GM23248 (cell line): Measurements from ENCODE around the gene FTH1. TPM values are rescaled to one million over a fixed set of nuclear protein-coding genes. Genes with fewer than 3 reads are reported as not detected.

Experiments used
- DNase-seq: peaks from one replicate; pipeline ENCODE4 v3.0.0-alpha.2; 2015
- H2AFZ ChIP-seq: fragments of 200-600 bp; sonication (generic); 2 replicates; pipeline ENCODE4 v1.6.1; 2016; ENCODE audit warnings: antibody characterized with exemption
- H3F3A ChIP-seq: fragments of 200-600 bp; sonication (generic); 2 replicates; pipeline ENCODE4 v1.6.1; 2016; ENCODE audit warnings: mild to moderate bottlenecking, antibody characterized with exemption, mixed run types; ENCODE audit not compliant: insufficient read depth
- H3K27ac ChIP-seq: fragments of 200-600 bp; sonication (generic); 2 replicates; pipeline ENCODE4 v1.5.1; 2016; ENCODE audit warnings: mild to moderate bottlenecking
- H3K27me3 ChIP-seq: fragments of 200-600 bp; sonication (generic); replicated peaks from 2 replicates; pipeline ENCODE4 v1.6.1; 2016; ENCODE audit warnings: mild to moderate bottlenecking; ENCODE audit not compliant: insufficient read depth
- H3K36me3 ChIP-seq: fragments of 200-600 bp; sonication (generic); 2 replicates; pipeline ENCODE4 v1.6.1; 2016; ENCODE audit warnings: low read depth, mild to moderate bottlenecking
- H3K4me1 ChIP-seq: fragments of 200-600 bp; sonication (generic); 2 replicates; pipeline ENCODE4 v1.6.1; 2016; ENCODE audit warnings: mild to moderate bottlenecking; ENCODE audit not compliant: insufficient read depth
- H3K4me2 ChIP-seq: fragments of 200-600 bp; sonication (generic); one replicate; pipeline ENCODE4 v1.6.1; 2016; ENCODE audit warnings: mild to moderate bottlenecking; ENCODE audit not compliant: unreplicated experiment
- H3K4me3 ChIP-seq: fragments of 200-600 bp; sonication (generic); 2 replicates; pipeline ENCODE4 v1.5.1; 2016; ENCODE audit warnings: mild to moderate bottlenecking
- H3K79me2 ChIP-seq: fragments of 200-600 bp; sonication (generic); 2 replicates; pipeline ENCODE4 v1.6.1; 2016; ENCODE audit warnings: mild to moderate bottlenecking; ENCODE audit not compliant: insufficient read depth
- H3K9ac ChIP-seq: fragments of 200-600 bp; sonication (generic); 2 replicates; pipeline ENCODE4 v1.6.1; 2016; ENCODE audit warnings: mild to moderate bottlenecking
- H3K9me2 ChIP-seq: fragments of 200-600 bp; sonication (generic); 2 replicates; pipeline ENCODE4 v1.6.1; 2016; ENCODE audit warnings: mixed run types, mild to moderate bottlenecking, moderate library complexity; ENCODE audit not compliant: insufficient read depth
- H3K9me3 ChIP-seq: fragments of 200-600 bp; sonication (generic); one replicate; pipeline ENCODE4 v1.6.1; 2017; ENCODE audit warnings: low read depth
- H4K20me1 ChIP-seq: fragments of 200-600 bp; sonication (generic); 2 replicates; pipeline ENCODE4 v1.6.0; 2016; ENCODE audit not compliant: insufficient read depth
- EZH2 ChIP-seq: fragments of 200-600 bp; sonication (generic); IDR thresholded peaks from 2 replicates; pipeline ENCODE4 v1.6.1; 2018; ENCODE audit warnings: antibody characterized with exemption, mild to moderate bottlenecking; ENCODE audit not compliant: insufficient read depth, poor library complexity, severe bottlenecking
- EZH2phosphoT487 ChIP-seq: fragments of 200-600 bp; sonication (generic); IDR thresholded peaks from 2 replicates; pipeline ENCODE4 v1.6.1; 2018; ENCODE audit warnings: antibody characterized with exemption, moderate library complexity, mild to moderate bottlenecking, low read depth; ENCODE audit not compliant: insufficient read depth
- WGBS, 2 experiments: methylation state at CpG; one replicate each; pipeline ENCODE4 v1.1.6; 2015 to 2017; ENCODE audit warnings: low lambda C conversion rate in 2 of 2, low coverage in 1 of 2; ENCODE audit errors: missing lambda C conversion rate in 2 of 2; 5-methylcytosine and 5-hydroxymethylcytosine counted together
- in situ Hi-C: fragments of 300-500 bp; cut with MboI; formaldehyde crosslinking; loops from 2 replicates; pipeline ENCODE4 v1.15.0; 2020
- polyA plus RNA-seq: library from polyadenylated mRNA; unstranded; fragments of >200 nt; fragmentation: Nextera tagmentation; extraction: Ambion mirVana; gene quantifications from 2 replicates; pipeline ENCODE4 v1.2.1, GENCODE V29; 2016
- total RNA-seq: library from RNA; depleted of rRNA; stranded (reverse); fragments of >200 nt; shearing (Covaris generic); gene quantifications from 2 replicates; pipeline ENCODE4 v1.2.3, GENCODE V29; 2014

Gene FTH1
- total and polyA plus RNA-seq, 2 experiments from 2014 or later = 473 to 10,305 TPM

DNA sequence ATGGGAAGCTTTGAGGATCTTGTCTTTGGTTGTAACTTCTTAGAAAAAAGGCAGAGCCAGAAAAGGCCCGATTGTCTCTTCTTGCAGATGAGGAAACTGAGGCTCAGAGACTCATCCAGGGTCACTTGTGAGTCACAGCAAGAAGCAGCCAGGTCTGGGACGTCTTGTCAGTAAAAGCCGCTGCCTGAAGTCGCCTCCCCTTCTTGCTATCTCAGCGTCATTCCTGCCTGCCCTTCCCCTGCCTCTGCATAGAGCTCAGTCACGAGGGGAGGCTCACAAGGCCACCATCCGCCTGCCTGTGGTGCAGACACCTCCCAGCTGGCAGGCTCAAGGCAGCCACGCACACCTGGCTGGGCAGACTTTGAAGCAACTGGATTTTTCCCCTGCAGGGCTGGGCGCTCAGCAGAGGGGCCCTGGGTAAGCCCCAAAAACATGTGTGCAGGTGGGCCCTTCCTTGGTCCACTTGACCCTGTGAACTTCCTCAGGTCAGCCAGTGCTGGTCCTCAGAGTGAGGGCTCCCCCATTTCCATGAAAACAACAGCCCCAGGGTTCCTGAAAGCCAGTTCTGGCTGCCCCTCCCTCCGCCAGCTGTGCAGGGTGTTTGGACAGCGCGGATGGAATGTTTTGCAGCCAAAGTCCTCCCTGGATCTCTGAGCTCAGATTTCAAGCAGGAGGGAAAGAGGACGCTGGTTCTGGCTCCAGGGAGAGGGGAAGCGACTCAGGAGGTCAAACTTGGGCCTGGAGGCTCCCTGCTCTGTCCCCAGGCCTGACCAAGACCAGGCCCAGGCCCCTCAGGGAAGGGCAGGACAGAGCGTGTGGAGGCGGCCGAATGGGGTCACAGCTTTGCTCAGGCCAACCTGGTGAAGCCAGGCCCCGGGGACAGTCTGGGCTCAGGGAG, 44.0 kb downstream of the FTH1 start:
- Histone ChIP-seq H3F3A (no peaks in the 10 kb centered on the region), H3K4me1 (peaks cover 18% of the 10 kb centered on the region), H2AFZ (peak overlapping the region; percentile 67), H3K4me3 (no peak overlapping the region), H3K79me2 (no peaks in the 10 kb centered on the region), H3K27ac (peak overlapping the region; percentile 34), H3K9ac (peak overlapping the region; percentile 53; the same call in 1 of the 2 replicates), H3K9me2 (no peaks in the 10 kb centered on the region), H3K36me3 (no peaks in the 10 kb centered on the region), H3K4me2 (peak overlapping the region; percentile 69), H4K20me1 (no peaks in the 10 kb centered on the region), H3K9me3 (no peaks in the 10 kb centered on the region), H3K27me3 (no peaks in the 10 kb centered on the region)
- peak; percentile 72 for DNase-seq
- no peak for TF ChIP-seq EZH2
- in situ Hi-C loops = no loop called here
- WGBS, 2 experiments = 32% methylated on average over 18 of the region's 18 CpGs

DNA sequence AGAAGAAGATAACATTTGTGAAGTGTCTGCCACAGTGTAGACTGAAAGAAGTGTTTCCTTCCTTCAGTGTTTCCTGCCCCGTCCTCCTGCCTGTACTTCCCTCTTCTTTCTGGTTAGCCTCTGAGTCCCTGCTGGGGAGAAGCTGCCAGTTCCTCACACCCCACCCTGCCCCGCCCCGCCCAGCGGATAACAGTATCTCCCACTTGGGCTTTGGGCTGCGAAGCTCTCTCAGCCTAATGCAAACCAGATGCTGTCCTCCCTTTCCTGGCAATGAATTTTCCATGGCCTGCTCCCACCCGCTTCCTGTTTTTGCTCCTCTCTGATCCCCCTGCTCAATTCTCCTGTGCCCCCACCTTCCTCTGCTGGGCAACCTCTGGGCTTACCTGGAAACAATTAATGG, 44.9 kb downstream of the FTH1 start:
- 3 to 9% methylated on average over 3 to 6 of the region's 6 CpGs for WGBS, 2 experiments
- no peaks in the 10 kb centered on the region for H3F3A ChIP-seq
- peak; percentile 85 for DNase-seq
- no peak for TF ChIP-seq EZH2phosphoT487
- TF ChIP-seq EZH2 = no peak
- H3K4me2 ChIP-seq = peak overlapping the region; percentile 69
- no peaks in the 10 kb centered on the region for H3K27me3 ChIP-seq
- no peak overlapping the region for H3K4me3 ChIP-seq
- peaks cover 18% of the 10 kb centered on the region for H3K4me1 ChIP-seq
- no peaks in the 10 kb centered on the region for H3K9me3 ChIP-seq
- no peaks in the 10 kb centered on the region for H3K36me3 ChIP-seq
- peak overlapping the region; percentile 34 for H3K27ac ChIP-seq
- in situ Hi-C loops = no loop called here
- H4K20me1 ChIP-seq = no peaks in the 10 kb centered on the region
- peak overlapping the region; percentile 67 for H2AFZ ChIP-seq
- no peaks in the 10 kb centered on the region for H3K79me2 ChIP-seq
- peak overlapping the region; percentile 53 for H3K9ac ChIP-seq
- H3K9me2 ChIP-seq = no peaks in the 10 kb centered on the region

DNA sequence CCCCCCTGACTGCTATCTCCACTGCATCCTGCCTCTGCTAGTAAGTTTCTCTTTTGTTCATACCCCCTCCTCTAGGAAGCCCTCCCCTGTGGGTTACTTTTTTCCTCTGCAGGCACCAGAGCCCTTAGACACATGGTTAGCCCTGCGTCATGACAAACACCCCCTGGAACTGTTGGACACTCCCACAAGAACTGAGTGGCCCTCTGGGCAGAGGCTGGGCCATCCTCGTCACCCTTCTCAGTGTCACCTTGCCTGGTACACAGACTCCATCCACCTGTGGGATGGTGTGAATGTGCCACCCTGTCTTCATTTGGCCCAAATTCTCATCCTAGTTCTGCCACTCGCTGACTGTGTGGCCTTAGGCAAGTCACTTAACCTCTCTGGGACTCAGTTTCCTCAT, 46.0 kb downstream of the FTH1 start:
- no peak for DNase-seq
- no peaks in the 10 kb centered on the region for H4K20me1 ChIP-seq
- H3K9me3 ChIP-seq = no peaks in the 10 kb centered on the region
- no peaks in the 10 kb centered on the region for H3K27me3 ChIP-seq
- no peaks in the 10 kb centered on the region for H3K36me3 ChIP-seq
- TF ChIP-seq EZH2 (no peak), EZH2phosphoT487 (no peak)
- H3K27ac ChIP-seq = no peak overlapping the region
- no peaks in the 10 kb centered on the region for H3F3A ChIP-seq
- H3K9ac ChIP-seq = no peak overlapping the region
- H3K4me2 ChIP-seq = no peak overlapping the region
- H3K9me2 ChIP-seq = no peaks in the 10 kb centered on the region
- in situ Hi-C loops = no loop called here
- no peak overlapping the region for H3K4me3 ChIP-seq
- H3K79me2 ChIP-seq = no peaks in the 10 kb centered on the region
- H2AFZ ChIP-seq = no peak overlapping the region
- peaks cover 18% of the 10 kb centered on the region for H3K4me1 ChIP-seq
- WGBS, 2 experiments = 96 to 99% methylated on average over 3 of the region's 3 CpGs

DNA sequence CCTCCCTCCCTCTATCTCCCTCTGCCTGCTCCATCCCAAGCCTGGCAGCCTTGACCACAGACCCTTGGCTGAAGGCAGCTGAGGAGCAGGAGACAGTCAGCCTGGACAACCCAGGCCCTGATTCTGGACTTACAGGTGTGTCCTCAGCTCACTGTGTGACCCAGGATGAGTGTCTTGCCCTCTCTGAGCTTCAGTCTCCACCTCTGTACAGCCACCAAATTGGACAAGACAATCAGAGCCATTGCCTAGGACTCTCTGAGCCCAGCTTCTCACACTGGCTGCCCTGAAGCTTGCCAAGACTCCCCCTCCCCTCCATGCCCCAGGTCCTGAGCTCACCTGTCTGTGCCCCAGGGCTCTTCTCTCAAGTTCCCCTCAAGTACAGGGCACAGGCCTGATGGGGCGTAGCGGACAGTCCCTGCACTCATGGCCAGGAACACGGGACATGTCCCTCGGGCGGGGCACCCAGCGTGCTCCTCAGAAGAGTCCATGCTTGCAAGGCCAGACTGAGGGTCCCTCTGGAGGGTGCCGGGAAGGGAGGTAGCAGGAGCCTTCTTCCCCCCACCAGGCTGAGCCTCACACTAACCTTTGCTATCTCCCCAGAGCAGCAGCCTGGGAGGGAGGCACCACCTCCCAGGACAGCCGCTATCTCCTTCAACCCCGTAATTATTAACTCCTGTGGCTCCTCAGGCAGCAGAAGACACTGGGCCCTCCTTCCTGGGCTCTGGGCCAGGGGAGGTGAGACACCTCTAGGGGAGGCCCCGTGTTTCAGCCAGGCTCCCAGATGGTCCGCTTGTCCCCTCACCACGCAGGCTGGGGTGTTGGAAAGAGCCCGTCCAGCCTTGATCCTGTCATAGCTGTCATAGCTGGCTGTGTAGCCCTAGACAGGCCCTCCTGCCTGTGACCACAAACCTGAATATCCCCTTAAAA, 47.5 kb downstream of the FTH1 start:
- Histone ChIP-seq H3K27ac (no peak overlapping the region), H3K9ac (no peak overlapping the region), H3K4me3 (no peak overlapping the region), H3K4me1 (peaks cover 18% of the 10 kb centered on the region), H3K4me2 (no peak overlapping the region), H4K20me1 (no peaks in the 10 kb centered on the region), H3K36me3 (no peaks in the 10 kb centered on the region), H3K79me2 (no peaks in the 10 kb centered on the region), H3K27me3 (no peaks in the 10 kb centered on the region), H2AFZ (no peak overlapping the region), H3K9me2 (no peaks in the 10 kb centered on the region), H3K9me3 (no peaks in the 10 kb centered on the region), H3F3A (no peaks in the 10 kb centered on the region)
- WGBS, 2 experiments = 67 to 71% methylated on average over 13 of the region's 13 CpGs
- TF ChIP-seq EZH2phosphoT487 = no peak
- TF ChIP-seq EZH2 = no peak
- DNase-seq = no peak
- in situ Hi-C loops = no loop called here
